GM23338 (cell line): ENCODE results near the gene VRK1. TPM values are rescaled to one million over a fixed set of nuclear protein-coding genes. Genes with fewer than 3 reads are reported as not detected.

Experiments used
- ATAC-seq: fragments of 200-7000 bp; cut with Tn5 transposase; 3 replicates; pipeline ENCODE4 v1.9.1; 2020
- DNase-seq: peaks from one replicate; pipeline ENCODE4 v3.0.0-alpha.2; 2015; ENCODE audit warnings: low spot score
- H2AFZ ChIP-seq: fragments of 200-600 bp; sonication (generic); 2 replicates; pipeline ENCODE4 v1.8.0; 2016; ENCODE audit warnings: antibody characterized with exemption, mild to moderate bottlenecking, moderate library complexity
- H3F3A ChIP-seq: fragments of 200-600 bp; sonication (generic); replicated peaks from 2 replicates; pipeline ENCODE4 v1.8.0; 2017; ENCODE audit warnings: antibody characterized with exemption, mixed run types, low read depth
- H3K27ac ChIP-seq: fragments of 200-600 bp; sonication (generic); 2 replicates; pipeline ENCODE4 v1.6.1; 2016; ENCODE audit warnings: low read depth
- H3K27me3 ChIP-seq: fragments of 200-600 bp; sonication (generic); 2 replicates; pipeline ENCODE4 v1.8.0; 2016; ENCODE audit warnings: mild to moderate bottlenecking, mixed run types, moderate library complexity; ENCODE audit not compliant: insufficient read depth
- H3K36me3 ChIP-seq: fragments of 200-600 bp; sonication (generic); 2 replicates; pipeline ENCODE4 v1.8.0; 2016; ENCODE audit warnings: mild to moderate bottlenecking; ENCODE audit not compliant: insufficient read depth
- H3K4me1 ChIP-seq: fragments of 200-600 bp; sonication (generic); 2 replicates; pipeline ENCODE4 v1.8.0; 2016; ENCODE audit warnings: mild to moderate bottlenecking, moderate library complexity; ENCODE audit not compliant: insufficient read depth
- H3K4me2 ChIP-seq: fragments of 200-600 bp; sonication (generic); 2 replicates; pipeline ENCODE4 v1.7.1; 2017; ENCODE audit warnings: mixed run types
- H3K4me3 ChIP-seq: fragments of 200-600 bp; sonication (generic); 2 replicates; pipeline ENCODE4 v1.6.1; 2016; ENCODE audit warnings: mixed run types
- H3K79me2 ChIP-seq: fragments of 200-600 bp; sonication (generic); replicated peaks from 2 replicates; pipeline ENCODE4 v1.8.0; 2017; ENCODE audit warnings: mild to moderate bottlenecking; ENCODE audit not compliant: insufficient read depth
- H3K9me2 ChIP-seq: fragments of 200-600 bp; sonication (generic); 2 replicates; pipeline ENCODE4 v1.8.0; 2017; ENCODE audit not compliant: insufficient read depth
- H4K20me1 ChIP-seq: fragments of 200-600 bp; sonication (generic); replicated peaks from 2 replicates; pipeline ENCODE4 v1.8.0; 2017; ENCODE audit warnings: mild to moderate bottlenecking; ENCODE audit not compliant: insufficient read depth
- H3K27ac Mint-ChIP-seq: 2 replicates; pipeline ENCODE4 v1.8.0; 2020; ENCODE audit warnings: inconsistent platforms, mild to moderate bottlenecking, moderate library complexity, mixed read lengths
- H3K27me3 Mint-ChIP-seq: 3 replicates; pipeline ENCODE4 v1.8.0; 2022; ENCODE audit warnings: low read depth, mild to moderate bottlenecking, moderate library complexity, mixed read lengths, inconsistent platforms; ENCODE audit not compliant: insufficient read depth, poor library complexity
- H3K36me3 Mint-ChIP-seq: 3 replicates; pipeline ENCODE4 v1.8.0; 2021; ENCODE audit warnings: low read depth, mild to moderate bottlenecking, inconsistent platforms, moderate library complexity, mixed read lengths
- H3K4me1 Mint-ChIP-seq: 3 replicates; pipeline ENCODE4 v1.8.0; 2020; ENCODE audit warnings: mild to moderate bottlenecking, inconsistent platforms, mixed read lengths
- H3K4me3 Mint-ChIP-seq: 3 replicates; pipeline ENCODE4 v1.8.0; 2021; ENCODE audit warnings: moderate library complexity, mild to moderate bottlenecking, inconsistent platforms, mixed read lengths
- H3K9me3 Mint-ChIP-seq: 3 replicates; pipeline ENCODE4 v1.8.0; 2020; ENCODE audit warnings: moderate library complexity, mild to moderate bottlenecking, inconsistent platforms, mixed read lengths
- CREB1 ChIP-seq: fragments of 250-450 bp; sonication (Bioruptor Pico); IDR thresholded peaks from 2 replicates; pipeline ENCODE4 v1.5.0; 2020; ENCODE audit warnings: low read depth, mild to moderate bottlenecking, moderate library complexity
- CTCF ChIP-seq, 2 experiments: fragments of 200-600 bp in 1 of 2; sonication (generic) in 1 of 2; conservative IDR thresholded peaks; 2 replicates each; pipeline versions ENCODE4 v1.5.1 to v1.6.1; 2016 to 2017; ENCODE audit warnings: antibody characterized with exemption in 2 of 2, low read depth in 2 of 2, mild to moderate bottlenecking in 2 of 2, moderate library complexity in 1 of 2
- ETS1 ChIP-seq: IDR thresholded peaks from 2 replicates; pipeline ENCODE4 v1.6.1; 2016; ENCODE audit warnings: antibody characterized with exemption
- EZH2 ChIP-seq: fragments of 200-600 bp; sonication (generic); IDR thresholded peaks from one replicate; pipeline ENCODE4 v1.8.0; 2017; ENCODE audit warnings: antibody characterized with exemption, mild to moderate bottlenecking, low read depth; ENCODE audit not compliant: unreplicated experiment
- EZH2phosphoT487 ChIP-seq: fragments of 200-600 bp; sonication (generic); IDR thresholded peaks from one replicate; pipeline ENCODE4 v1.8.1; 2018; ENCODE audit warnings: antibody characterized with exemption; ENCODE audit not compliant: unreplicated experiment
- JUNB ChIP-seq: IDR thresholded peaks from one replicate; pipeline ENCODE4 v1.6.1; 2016; ENCODE audit warnings: antibody characterized with exemption; ENCODE audit not compliant: unreplicated experiment
- NANOG ChIP-seq: IDR thresholded peaks from 2 replicates; pipeline ENCODE4 v1.6.1; 2016; ENCODE audit warnings: antibody characterized with exemption, borderline replicate concordance
- POLR2AphosphoS5 ChIP-seq: IDR thresholded peaks from 2 replicates; pipeline ENCODE4 v1.6.1; 2016; ENCODE audit warnings: antibody characterized with exemption, low read depth
- STAT1 ChIP-seq: IDR thresholded peaks from one replicate; pipeline ENCODE4 v1.6.1; 2016; ENCODE audit warnings: antibody characterized with exemption; ENCODE audit not compliant: unreplicated experiment
- ZNF114 ChIP-seq: fragments of 250-450 bp; sonication (Bioruptor Pico); IDR thresholded peaks from 2 replicates; pipeline ENCODE4 v1.5.0; 2020; ENCODE audit warnings: mild to moderate bottlenecking, moderate library complexity
- ZNF462 ChIP-seq: fragments of 250-450 bp; sonication (Bioruptor Pico); IDR thresholded peaks from 2 replicates; pipeline ENCODE4 v1.5.0; 2020; ENCODE audit warnings: mild to moderate bottlenecking, moderate library complexity
- polyA plus RNA-seq: library from polyadenylated mRNA; unstranded; fragments of >200 nt; fragmentation: Nextera tagmentation; extraction: Ambion mirVana; gene quantifications from 2 replicates; pipeline ENCODE4 v1.2.1, GENCODE V29; 2016
- total RNA-seq: library from RNA; depleted of rRNA; stranded (reverse); fragments of >200 nt; shearing (Covaris generic); gene quantifications from 2 replicates; pipeline ENCODE4 v1.2.3, GENCODE V29; 2014

The VRK1 gene
- total and polyA plus RNA-seq, 2 experiments from 2014 or later = 83.8 to 119 TPM

GRCh38 chr14:96902004-96902403 is 104.8 kb downstream of the VRK1 start:
- Histone ChIP-seq H3K79me2 (no peaks in the 10 kb centered on the region), H3K36me3 (no peaks in the 10 kb centered on the region), H4K20me1 (no peaks in the 10 kb centered on the region), H3K9me2 (0 out of 2 replicates have a peak, but pooled peaks cover 7% of the 10 kb centered on the region), H3F3A (no peaks in the 10 kb centered on the region), H3K4me3 (no peak overlapping the region), H2AFZ (no peak overlapping the region), H3K4me2 (no peak overlapping the region), H3K27ac (no peak overlapping the region), H3K4me1 (peaks cover 11% of the 10 kb centered on the region), H3K27me3 (no peaks in the 10 kb centered on the region)
- Mint-ChIP-seq H3K4me3 (no peak overlapping the region), H3K27me3 (peaks cover 1% of the 10 kb centered on the region), H3K27ac (peak overlapping the region; percentile 58; the same call in 1 of the 2 replicates), H3K4me1 (peaks cover 20% of the 10 kb centered on the region), H3K9me3 (no peaks in the 10 kb centered on the region), H3K36me3 (no peaks in the 10 kb centered on the region)
- ATAC-seq (no peak; the same call in 2 of the 3 replicates), DNase-seq (no peak)
- peak in 1 of 2 experiments; percentile 34; a peak in 2 of 4 replicates for TF ChIP-seq CTCF (conservative IDR thresholded peaks at IDR 0.05; ENCODE audit: low read depth in 2 of 2)
- TF ChIP-seq EZH2phosphoT487 = no peak

- Mint-ChIP-seq H3K4me3 (no peak overlapping the region), H3K36me3 (0 out of 3 replicates have a peak, but pooled peaks cover 2% of the 10 kb centered on the region), H3K27me3 (peaks cover 1% of the 10 kb centered on the region), H3K9me3 (no peaks in the 10 kb centered on the region), H3K4me1 (peaks cover 20% of the 10 kb centered on the region), H3K27ac (no peak overlapping the region; the same call in 1 of the 2 replicates)
- ATAC-seq = no peak
- no peaks in the 10 kb centered on the region for H3K79me2 ChIP-seq
- H3K27ac ChIP-seq = no peak overlapping the region
- no peak overlapping the region for H2AFZ ChIP-seq
- H3F3A ChIP-seq = no peaks in the 10 kb centered on the region
- H3K4me2 ChIP-seq = no peak overlapping the region
- H3K27me3 ChIP-seq = no peaks in the 10 kb centered on the region
- H3K4me1 ChIP-seq = peaks cover 11% of the 10 kb centered on the region
- DNase-seq = no peak
- 0 out of 2 replicates have a peak, but pooled peaks cover 7% of the 10 kb centered on the region for H3K9me2 ChIP-seq
- no peak overlapping the region for H3K4me3 ChIP-seq
- H4K20me1 ChIP-seq = no peaks in the 10 kb centered on the region
- no peaks in the 10 kb centered on the region for H3K36me3 ChIP-seq
- TF ChIP-seq CREB1 (CRISPR knock-in tag) (no peak), EZH2phosphoT487 (no peak), POLR2AphosphoS5 (no peak), JUNB (no peak), NANOG (no peak), ZNF114 (CRISPR knock-in tag) (no peak), ZNF462 (CRISPR knock-in tag) (no peak), ETS1 (no peak), EZH2 (no peak), STAT1 (no peak)
Measured at GRCh38 chr14:96903444-96904023, 106.4 kb downstream of the VRK1 start.
